ENCODE measurements around the gene MEF2C.

MEF2C gene

DNA sequence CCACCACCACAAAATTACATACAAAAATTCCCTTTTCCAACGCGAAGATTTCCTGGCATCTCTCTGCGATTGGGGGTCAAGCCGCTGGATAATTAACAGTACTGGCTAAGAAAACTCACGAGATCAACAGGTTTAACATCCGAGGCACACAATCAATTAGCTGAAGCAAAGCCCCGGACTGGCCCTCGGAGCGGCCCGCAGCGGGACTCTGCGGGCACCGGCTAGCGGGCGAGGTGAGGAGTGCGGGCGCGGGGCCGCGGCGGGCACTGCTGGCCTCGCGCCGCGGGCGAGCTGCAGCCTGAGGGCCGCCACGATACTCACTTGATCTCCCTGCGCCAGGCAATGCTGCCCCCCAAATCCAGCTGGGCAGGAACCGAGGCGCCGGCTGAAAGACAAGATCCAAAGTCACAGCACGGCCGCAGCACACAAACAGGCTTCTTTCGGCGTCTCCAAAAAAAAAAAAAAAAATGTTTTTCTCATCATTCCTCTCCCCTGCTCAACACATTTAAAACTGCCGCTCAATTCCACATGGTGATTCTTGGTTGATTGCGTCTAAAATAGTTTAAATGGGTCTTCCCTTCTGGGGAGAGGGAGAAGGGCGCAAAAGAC lies 210.2 kb downstream of the MEF2C start:
- no peak for DNase-seq (ENCODE audit: low read depth)

DNA sequence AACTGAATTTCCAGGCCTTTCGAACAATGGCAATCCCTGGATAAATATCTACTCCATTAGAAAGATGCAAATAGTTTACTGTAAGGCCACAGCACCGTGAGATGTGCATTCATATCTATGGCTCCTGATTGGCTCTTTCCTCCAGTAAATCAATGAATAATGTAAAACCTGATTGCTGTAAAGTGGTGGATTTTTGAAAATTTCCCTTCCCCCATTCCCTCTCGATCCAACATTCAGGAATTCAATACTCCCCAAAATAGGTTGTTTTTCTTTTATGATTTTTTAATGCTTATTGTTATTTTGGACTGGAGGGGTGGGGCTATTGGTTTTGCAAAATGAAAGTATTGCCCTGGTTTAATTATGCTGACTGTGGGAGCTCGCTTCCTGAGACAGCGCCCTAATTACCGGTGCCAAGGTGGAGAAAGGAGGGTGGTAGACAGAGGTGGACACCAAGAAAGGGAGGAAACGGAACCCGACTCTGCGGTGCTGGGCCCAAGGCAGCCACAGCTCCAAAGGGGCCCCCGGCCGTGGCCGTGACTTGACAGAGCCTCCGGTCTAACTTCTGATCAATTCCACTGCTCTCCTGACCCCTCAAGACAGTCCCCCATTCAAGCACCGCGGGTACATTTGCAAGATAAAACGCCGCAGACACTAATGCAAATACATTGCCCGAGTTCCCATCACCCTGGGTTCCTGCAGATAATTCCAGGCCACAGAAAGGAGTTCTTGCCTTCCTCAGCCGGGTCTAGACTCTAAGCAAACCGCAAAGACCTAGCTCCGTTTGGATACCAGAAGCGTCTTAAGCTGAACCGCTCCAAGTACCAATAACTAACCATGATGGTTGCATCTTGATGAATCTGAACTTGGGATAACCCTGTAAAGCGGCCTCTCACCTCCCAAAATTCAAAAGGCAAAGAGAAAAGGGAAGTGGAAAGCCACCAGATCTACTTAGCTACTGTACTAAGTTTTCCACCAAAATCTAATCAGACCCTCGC lies 211.2 kb downstream of the MEF2C start:
- no peak for DNase-seq (ENCODE audit: low read depth)

DNA sequence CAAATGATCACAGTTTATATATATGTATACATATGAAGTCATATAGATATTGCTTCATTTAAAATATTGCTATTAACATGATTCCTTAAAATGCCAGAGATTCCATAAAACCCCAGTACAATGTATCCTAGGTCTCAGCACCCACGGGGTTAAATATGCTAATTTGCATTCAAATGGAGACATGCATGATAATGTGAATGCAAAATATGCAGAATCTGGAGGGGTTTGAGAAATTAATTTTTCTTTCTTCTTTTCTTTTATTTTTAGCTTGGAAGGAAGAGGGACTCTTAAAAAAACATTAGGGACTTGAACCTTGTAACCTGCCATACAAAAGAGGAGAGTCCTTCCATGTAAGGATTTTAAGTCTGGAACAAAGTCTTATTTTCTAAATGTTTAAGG lies 211.9 kb downstream of the MEF2C start:
- no peak for DNase-seq (ENCODE audit: low read depth)

DNA sequence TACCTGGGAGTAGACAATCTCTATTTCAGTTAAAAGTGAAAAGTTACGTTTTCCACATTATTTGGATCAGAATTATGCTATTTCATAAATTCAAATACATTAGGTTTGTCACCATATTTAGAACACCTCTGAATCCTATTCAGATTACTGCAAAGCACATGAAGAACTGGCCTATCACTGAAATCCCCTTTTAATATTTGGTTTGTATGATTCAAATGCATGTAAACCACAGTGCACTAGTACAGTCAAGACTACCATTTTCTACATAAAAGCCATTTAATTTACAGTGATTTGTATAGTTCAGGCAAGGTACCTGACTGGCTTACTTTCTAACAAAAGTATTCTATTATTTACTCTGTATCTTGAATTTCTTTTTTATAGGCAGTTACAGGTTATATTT lies 212.5 kb downstream of the MEF2C start:
- no peak for DNase-seq (ENCODE audit: low read depth)

DNA sequence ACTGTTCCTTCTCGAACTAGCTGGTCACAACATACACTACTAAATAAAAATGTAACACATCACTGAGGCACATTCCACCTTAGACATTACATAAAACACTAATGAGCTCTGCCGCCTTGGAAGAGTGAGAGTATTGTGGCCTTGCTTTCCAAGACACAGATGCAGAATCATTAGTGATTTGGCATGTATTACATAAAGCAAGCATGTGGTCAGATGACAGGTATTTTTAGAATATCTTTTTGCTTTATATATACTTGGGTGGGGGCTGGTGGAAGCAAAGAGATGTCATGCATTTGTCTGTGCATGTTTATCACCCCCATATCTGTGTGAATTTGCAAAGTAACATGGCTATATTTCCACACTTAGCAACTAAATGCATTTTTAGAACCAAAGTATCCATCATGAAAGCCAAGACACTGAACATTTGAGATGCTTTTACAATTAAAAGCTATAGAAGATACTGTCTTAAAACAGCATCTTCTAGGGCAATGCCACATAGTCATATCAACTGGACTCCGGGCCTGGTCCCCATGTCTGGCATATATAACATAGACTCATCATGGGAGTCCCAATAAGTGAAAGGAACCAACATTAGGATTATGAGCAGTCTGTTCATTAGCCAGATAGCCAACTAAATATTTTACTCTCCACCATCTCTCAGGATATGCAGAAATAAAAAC lies 213.5 kb downstream of the MEF2C start:
- no peak for DNase-seq (ENCODE audit: low read depth)

DNA sequence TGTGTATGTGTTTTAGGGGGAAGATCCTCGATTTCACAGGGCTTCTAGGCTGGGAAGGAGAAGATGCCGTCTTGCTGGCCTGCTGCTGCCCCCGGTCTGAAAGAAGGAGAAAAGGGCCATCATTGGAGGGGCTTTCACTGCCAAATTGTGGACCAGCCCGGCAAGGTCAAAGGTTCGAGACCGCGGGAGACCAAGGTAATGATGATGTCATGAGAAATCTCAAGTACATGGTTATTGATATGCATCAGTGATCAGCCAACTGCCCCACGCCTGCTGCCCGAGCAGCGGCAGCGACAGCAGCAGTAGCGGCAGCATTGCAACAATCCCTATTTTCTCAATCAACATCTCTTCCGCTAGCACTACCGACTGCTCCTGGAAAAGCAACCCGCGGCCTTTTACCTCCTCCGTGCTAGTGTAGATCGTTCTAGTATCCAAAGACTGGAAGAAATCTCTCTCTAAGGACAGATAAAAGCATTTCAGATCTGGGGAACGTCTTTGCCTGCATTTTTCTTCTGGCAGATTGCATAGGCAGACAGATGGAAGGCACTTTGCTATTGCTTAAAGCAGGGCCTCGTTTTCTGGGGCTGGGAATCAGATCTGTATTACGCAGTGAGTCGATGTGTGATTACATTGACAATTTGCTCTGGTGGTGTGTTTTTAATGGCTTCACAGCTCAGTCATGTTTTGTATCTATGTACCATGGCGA lies 215.3 kb downstream of the MEF2C start:
- no peak for DNase-seq (ENCODE audit: low read depth)

Measured in stimulated activated CD8-positive, alpha-beta memory T cell treated with anti-CD3 and anti-CD28 coated beads, Interleukin-4, amount 100 ng/mL, for 24 hours (primary cell).